Suppressor macrophage (primary cell): Measurements from ENCODE around the gene SEMA3C.

Experiments
- DNase-seq, 4 experiments: peaks; one replicate each; pipeline ENCODE4 v3.0.0-alpha.2; 2020 to 2022

The SEMA3C gene

DNA sequence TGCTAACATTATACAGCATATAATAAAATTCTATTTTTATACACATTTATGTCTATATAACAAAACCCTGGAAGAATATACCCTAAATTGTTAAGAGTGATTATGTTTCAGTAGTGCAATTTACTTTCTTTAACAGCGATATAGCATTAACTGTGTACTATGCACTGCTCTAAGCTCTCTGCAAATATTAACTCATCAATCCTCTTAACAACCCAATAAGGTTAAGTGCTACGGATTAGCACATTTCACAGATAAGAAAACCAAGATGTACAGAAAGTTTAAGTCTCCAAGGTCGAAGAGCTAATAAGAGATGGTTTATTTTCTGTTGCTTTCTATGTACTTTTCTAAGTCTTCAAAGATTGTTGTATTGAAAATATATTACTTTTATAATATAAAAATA is 95.8 kb downstream of the SEMA3C start:
- no peak for DNase-seq

DNA sequence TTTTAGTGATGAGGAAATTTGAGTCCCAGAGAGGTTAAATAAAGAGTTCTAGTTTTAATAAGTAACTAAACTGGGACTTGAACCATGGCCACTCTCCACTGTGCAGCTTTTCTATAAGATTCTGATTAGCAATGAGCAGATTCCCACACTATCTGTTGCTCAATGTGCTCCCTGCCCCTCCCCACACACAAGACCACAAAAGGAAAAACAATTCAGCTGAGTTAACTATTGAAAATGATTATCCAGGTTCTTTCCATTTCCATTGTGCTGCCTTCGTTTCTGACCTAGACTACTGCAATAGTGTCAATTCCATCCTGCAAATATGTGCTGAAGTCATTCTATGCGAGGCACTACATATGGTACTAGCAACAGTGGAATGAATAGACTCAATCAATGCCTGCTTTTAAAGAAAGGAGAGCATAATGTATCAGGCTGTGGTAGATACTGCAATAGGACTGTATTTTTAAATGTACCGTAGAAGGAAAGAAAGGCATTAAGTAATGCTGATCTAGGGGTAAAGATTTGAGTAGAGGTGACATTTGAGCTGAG is 97.0 kb downstream of the SEMA3C start:
- no peak for DNase-seq

DNA sequence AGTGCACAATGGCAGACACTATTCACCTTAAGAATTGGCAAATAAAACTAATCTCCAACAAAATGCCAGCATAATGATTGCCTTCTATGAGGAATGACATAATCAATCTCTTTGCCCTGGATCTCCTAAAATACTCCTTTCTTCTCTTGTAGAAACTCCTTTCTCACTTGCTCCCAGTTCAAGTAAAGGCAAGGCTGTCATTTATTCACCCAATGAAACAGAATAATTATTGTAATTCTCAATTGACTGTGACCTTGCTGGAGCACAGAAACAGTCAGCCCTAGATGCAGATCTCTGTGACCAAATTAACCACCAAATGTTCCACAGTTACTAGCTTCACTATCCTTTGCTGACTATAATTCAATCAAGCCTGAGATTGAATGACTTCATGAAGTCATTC is 99.3 kb downstream of the SEMA3C start:
- DNase-seq: no peak

DNA sequence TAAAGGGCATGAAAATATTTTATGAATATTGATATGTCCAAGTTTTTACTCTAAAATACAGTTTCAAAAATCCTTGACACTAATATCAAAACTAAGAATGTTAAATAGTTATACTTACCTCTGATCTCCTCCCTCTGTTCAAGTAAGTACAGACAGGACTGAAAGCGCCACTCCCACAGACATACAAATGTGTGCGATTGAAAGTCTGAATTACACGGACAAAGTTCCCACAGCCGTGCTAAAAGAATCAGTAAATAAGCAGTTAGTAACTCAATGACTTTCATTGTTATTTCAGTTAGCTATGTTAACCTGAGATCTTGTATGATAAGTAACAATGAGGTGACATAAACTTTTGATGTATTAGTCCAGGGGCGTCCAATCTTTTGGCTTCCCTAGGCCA is 100.7 kb downstream of the SEMA3C start:
- DNase-seq: no peak

DNA sequence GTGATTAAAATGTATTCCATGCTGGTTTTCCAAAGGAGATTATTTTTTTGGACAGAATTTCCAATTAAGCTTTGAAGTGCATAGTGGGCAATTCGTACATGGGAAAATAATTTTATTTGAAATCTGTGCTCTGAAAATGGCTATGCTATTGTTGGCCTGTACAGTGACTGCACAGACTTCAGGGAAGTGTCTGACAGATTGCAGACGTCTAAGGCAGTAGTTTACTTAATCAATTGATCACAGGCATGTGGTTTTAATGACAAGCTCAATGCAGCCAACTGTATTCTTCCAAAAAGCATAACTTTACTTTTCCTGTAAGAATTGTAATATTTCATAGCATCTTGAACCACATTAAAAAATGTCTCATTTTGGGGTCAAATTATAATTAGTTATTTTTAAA is 102.0 kb downstream of the SEMA3C start:
- DNase-seq: no peak

DNA sequence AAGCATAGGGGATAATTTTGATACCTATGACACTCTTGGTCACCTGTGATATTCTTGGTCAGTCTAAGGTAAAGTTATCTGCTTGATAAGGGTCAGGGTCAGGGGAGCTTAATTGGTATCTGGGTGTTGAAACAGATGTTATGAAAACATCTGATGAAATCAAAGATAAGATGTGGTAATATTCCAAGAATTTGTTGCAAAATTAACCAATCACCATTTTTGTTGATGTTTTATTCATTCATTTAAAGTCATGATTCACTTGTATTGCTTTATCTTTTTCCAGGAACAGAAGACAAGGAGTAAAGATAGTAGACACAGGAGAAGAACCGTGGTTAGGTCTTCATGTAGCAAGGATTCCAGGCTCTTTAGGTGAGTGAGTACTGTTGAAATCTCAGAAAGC is 103.1 kb downstream of the SEMA3C start:
- DNase-seq: peak in 1 of 4 experiments; percentile 3

DNA sequence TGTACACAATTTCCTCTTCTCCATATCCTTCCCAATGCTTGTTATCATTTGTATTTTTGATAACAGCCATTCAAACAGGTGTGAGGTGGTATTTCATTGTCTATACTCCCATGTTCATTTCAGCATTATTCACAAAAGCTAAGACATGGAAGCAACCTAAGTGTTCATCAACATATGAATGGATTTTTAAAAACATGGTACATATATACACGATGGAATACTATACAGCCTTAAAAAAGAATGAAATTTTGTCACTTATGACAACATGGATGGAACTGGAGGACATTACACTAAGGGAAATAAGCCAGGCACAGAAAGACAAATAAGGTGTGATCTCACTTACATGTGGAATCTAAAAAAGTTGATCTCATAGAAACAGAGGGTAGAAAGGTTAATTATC is 109.3 kb downstream of the SEMA3C start:
- DNase-seq: no peak

DNA sequence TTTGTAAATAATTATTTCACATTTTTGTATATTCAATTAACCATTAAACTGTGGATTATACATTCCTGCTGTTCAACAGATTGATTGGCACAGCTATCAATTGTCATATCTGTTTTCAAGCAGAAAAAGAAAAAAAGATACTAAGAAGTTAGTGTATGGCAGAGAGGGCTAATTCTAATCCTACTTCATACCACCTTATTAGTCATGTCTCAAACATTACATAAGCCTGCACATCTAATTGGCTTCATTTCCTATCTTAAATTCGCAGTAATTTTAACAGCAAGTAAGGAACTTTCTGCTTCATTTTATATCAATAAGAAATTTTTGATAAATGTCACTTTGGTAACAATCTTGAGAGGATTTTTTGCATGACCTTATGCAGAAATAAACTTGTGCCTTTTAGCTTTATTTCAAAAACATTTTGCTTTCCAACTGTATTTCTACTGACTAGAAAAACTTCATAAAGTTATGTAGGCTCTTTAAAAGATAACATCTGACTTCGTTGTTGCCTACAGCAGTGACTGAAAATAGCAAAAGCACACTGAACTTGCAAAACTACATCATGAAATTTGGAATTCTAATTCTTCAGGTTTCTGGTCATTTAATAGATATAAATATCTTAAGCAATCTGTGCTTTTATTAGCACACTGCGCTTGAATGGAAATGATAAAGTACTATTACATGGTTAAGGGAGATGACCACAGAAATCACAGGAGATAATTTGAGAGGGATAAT is 111.5 kb downstream of the SEMA3C start:
- no peak for DNase-seq

DNA sequence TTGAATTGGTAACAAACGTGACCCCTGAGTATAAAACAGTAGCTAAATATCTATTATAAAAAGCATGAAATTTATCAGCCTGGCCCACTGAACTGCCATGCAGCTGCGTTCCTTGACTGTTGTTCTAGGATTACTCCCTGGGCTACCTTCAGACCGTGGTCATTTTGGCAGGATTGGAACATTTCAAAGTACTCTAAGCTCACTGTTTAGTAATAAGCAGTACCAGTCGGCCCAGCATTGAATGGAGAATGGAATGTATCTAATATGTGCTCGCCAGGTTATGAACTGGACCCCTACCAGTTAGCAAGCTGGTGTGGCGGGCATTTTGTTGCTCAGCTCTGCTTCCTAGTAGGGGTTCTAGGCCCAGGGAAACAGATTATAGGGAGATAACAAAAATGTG is 112.2 kb downstream of the SEMA3C start:
- no peak for DNase-seq

DNA sequence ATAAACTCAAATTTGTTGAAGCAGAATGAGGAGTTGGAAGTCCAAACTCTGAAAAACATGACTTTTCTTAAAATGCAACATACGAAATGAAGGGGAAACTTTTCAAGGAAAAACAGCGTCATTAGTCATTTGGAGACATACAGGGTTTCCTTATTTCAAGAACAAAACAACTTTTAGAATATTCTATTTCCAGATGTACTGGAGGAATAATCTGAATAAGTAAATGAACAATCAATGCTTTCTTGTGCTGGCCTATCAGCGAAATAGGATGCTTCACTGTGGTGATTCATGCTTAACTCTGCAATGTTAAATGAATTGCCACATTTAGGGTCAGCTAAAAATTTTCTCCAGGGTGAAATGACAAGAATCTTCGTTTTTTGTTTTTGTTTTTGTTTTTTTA is 114.3 kb downstream of the SEMA3C start:
- no peak for DNase-seq

DNA sequence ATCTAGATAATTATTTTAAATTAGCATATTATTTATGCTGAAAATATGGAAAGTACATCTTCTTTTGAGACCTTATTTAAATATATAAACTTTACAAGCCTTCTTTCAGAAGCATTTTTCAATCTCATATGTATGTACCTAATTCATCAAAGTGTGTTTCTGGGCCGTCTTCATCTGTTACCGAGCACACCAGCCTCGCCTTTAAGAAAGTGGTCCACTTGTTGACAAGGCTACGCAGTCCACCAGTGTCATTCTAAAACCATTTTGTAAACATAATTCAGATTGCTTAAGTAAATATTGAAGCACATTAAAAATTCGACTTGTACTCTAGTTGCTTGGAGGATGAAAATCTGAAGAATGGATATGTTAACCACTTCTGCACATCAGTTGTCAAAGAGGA is 116.3 kb downstream of the SEMA3C start:
- DNase-seq: no peak

DNA sequence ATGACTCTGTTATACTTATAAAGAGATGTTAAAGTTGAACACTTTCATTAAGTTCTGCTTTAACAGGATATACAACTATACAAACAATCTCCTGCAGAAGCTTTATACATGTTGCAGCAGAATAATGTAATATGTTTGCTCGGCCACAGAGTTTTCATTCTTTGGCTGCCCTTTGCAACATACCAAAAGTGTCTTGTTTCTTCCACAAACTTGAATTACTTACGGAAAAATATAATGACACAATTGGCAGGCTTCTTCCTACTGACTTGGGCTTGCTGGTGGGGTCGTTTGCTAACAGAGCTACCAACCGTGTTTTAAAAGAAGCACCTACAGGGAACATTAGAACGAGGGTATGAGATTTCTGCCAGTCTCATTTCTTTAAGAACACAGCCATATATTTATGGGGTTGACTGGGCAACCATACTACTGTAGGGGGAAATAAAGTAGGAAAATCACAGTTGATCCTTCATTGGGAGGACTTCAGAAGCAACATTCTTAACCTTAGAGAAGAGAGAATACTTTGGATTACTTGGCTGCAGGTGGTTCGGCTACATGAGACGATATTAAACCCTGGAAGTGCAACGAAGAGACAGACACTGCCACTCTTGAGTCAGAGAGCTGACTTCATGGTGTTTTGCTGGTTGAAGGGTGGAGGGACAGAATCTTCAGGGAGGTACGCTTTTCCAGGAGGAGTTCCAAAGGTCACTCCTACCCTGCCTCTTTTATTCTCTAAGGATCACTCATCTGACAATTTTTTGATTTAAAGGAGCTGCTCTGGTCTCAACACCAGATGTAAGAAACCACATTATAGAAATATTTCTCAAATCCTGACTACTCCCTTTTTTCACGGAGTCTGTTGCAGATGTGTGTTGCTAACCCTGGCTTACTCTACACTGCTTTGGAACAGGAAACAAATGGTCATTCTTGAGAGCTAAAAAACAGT is 123.9 kb downstream of the SEMA3C start:
- DNase-seq: no peak

DNA sequence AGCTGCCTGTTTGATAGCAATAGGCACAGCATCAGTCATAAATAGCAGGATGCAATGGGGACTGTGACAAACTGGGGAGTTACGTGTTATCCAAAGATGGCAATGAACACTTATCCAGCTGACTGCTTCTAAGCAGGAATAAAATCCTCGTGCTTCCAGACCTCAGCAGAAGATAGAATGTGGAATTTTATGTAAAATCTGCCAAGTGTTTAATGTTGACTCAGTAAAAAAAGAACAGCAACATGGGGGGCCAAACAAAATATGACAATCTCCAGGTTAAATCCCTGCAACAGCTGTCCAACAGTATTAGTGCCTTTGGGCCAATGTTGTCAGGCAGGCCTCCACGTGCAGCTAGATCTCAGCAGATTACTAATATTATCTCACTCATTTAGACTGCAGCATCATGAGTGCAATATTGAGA is 127.3 kb downstream of the SEMA3C start:
- no peak for DNase-seq

DNA sequence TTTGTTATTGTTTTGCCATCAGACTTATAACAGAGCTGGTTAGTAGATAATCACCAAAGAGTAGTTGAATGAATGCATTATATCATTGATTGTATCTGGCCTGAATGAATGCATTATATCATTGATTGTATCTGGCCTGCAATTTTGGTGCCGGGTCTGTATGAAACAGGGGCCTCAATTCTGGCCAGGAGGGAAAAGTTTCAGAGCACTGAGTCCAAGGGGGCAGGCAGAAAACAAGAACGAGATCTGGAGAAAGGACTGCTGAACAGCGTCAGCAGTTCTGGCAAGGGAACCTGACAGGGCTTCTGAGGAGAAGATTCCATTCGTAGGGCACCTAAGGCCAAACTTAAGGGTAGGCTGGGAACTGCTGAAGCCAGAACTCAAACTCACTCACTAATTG is 128.0 kb downstream of the SEMA3C start:
- DNase-seq: no peak

DNA sequence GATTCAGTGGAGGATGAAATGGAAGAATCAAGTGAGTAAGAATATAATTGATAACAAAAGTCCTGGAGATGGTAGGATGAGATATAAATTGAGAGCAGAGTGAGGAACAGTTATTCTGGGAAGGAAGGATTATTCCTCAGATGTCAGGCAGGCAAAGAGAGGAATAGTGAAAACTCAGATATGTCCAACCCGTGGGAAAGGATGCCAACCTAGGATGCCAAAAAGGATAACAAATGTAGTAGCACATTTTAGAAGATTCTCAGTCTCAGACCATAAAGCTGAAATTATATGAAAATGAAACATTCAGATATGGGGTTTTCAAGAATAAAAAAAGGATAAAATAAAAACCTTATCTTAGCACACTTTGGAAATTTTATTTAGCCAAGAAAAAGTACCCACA is 131.1 kb downstream of the SEMA3C start:
- DNase-seq: no peak

DNA sequence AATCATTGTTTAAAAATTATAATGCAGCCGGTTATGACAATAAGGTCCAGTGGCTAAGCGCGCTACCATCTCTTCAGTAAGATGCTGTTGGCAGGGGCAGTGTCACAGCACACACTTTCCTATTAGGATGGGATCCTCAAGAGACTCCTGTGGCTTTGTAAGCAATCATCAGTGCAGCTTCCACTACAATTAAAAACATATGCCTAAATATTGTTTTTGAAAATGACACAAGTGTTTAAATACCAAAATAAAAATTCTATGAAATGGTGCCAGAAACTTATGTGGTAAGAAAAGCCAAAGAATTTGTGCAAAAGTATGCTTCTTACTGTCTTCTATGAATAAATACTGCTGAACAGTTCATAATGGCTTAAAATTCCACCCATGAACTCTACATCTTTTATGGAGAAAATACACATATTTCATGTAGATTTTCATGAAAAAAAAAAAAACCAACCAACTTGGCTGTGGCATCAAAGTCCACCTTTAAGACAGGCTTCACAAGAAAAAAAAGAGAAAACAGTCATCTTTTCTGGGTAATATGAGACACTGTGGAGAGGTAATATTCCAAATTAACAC is 132.8 kb downstream of the SEMA3C start:
- no peak for DNase-seq

DNA sequence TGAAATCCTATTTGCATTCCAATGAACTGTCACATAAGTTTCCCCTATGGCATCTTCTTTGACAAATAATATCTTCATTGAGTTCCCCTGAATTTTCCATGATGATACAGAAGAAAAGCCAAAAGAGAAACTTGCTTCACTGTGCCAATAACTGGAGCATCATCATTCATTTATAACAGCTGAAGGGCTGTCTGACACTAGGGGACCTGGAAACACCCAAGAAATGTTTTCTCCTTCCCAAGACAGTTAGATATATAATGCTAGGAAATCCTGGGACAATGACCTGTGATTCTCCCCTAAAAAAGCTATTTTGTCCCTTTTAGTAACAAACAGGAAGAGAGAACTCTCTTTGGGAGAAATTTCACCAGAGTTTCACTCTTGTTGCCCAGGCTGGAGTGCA is 133.6 kb downstream of the SEMA3C start:
- DNase-seq: no peak

DNA sequence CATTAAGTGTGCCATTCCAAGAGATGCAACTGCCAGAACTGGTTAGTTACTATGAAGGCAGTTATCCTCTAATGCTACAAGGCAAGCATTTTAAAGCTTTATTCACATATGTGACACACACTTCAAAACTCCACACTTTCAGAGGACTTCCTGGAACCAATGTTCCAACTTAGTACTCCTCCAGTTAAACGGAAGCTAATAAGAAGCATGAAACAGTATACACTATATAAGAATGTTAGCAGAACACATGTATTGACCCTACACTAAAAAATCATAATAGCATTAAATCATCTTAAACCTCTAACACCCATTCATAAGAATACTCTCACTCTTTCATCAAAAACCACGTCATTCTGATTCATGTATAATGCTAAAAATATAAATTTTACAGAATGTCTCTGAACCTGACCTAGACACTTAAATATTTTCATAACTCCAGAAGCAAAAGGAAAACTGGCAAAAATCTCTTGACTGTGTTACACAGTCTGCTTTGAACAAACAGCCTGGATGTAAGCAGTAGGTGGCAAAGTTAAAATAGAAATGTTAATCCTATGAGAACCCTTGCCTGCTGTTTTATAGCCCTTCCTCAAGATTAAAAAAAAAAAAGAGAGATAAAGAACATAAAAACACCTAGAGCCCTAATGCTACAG is 135.0 kb downstream of the SEMA3C start:
- DNase-seq: no peak

DNA sequence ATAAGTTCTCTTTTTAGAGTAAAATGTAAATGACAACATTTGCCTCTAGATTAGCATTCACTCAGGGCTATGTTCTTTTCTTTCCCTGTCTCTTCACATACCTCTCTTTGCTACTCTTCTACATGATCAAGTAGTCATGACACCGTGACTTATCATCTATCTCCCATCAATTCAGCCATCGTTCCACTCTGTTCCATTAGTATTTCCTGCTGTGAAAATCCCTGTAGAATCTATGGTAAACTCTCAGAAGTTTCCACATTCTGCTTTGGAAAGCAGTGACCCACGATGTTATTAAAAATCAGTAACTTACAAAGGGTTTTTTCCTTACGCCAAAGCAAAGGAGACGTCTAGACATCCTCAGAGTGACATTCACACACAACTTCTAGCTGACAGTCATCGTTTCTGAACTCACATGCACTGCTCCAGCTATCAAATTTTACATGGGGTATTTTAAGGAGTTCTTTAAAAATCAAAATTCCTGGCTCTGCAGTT is 135.6 kb downstream of the SEMA3C start:
- DNase-seq: no peak

DNA sequence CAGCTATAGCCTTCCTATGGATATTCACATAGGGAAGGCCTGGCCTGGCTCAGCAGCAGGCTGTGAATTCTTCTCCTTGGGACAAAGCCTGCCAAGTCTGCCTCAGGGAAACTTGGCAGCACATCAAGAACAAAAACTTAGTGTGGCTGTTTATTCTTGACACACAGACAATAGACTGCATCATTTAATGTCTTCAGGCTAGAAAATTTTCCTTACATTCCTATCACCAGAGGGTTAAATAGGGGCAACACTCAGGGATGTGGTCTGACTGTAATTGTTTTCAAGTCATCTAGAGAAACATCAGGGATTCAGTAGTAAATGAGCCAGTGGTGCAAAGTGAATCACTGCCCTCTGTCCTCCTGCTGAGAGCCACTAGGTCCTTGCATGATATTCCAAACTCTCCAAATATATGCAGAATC is 137.3 kb downstream of the SEMA3C start:
- DNase-seq: peak in 2 of 4 experiments; percentile 7 to 9

DNA sequence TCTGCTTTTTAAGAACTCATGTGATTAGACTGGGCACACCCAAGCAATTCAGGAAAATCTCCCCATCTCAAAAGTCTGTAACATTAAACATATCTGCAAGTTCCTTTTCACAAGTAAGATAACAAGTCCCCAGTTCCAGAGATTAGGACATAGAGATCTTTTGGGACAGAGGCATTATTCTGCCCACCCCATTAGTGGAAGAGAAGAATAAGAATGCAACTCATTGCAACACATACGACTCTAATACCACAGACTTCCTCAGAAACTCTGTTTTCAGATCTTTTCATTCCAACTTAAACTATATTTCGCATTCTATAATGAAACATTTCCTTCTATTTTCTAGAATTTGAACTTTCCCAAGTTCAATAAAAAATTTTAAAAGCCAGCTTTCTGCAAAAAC is 137.7 kb downstream of the SEMA3C start:
- DNase-seq: peak in 2 of 4 experiments; percentile 11 to 24

DNA sequence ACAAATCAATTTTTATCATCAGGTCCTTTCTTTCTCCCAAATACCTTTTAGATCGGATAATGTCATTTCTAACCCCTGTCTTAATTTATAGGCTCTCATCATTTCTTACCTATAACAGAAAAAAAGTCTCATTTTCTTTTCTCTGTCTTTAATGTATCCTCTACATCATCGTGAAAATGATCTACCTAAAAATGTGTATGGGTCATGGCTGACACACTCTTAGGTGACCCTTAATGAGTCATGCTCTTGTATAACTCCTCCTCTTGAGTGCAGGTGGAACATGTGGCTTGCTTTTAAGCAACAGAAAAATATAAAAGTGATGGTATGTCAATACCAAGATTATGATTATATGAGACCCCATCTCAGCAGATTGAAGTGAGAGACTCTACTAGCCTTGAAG is 139.4 kb downstream of the SEMA3C start:
- no peak for DNase-seq

DNA sequence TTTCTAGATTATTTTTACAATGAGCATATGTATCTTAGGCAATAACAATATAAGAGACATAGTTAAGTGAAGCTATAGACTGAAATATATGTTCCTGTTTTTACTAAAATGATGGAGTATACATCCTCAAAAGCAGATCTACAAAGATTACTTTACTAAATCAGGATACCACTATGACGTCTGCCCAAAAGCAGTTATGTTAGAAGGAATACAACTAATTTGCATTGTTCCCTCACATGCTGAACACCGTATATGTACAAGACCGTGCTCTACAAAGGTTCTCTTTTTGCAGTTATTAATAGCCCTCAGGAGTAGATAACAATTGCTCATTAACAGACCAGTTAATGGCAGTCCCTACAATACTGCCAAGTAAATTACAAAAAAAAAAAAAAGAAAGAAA is 143.0 kb downstream of the SEMA3C start:
- DNase-seq: peak in 3 of 4 experiments; percentile 14 to 65 (median 34)
